ENCODE measurements around the gene HAS3.
A peak's percentile ranks its signal among the peaks of the same experiment; 100 is the strongest.

DNA sequence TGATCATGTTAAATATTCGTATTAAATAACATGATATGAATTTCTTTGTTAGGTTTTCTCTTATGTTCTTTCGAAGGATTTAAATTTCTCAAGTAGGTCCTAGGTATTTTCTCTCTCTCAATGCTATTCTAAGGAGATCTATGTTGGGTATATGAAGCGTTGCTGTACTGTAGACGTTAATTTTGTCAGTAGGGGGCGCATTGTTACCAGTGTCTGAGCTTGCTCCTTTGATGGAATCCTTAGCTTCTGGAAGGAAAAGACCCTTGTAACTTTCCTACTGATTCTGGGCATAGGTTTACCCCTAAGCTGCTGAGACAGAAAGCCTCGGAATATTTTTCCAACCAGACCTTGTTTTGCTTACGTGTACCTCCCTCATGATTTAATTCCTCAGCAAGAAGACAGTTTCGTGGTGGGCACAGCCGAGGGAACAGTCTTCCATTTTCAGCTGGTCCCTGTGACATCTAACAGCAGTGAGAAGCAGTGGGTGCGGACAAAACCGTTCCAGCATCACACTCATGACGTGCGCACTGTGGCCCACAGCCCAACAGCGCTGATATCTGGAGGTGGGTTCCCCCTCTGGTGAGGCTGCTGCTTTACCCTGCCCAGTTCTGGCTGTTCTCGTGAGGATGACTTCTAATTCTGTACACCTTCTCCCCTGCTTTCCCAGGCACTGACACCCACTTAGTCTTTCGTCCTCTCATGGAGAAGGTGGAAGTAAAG, 44.9 kb downstream of the HAS3 start:
- TF ChIP-seq, protein P1, sequence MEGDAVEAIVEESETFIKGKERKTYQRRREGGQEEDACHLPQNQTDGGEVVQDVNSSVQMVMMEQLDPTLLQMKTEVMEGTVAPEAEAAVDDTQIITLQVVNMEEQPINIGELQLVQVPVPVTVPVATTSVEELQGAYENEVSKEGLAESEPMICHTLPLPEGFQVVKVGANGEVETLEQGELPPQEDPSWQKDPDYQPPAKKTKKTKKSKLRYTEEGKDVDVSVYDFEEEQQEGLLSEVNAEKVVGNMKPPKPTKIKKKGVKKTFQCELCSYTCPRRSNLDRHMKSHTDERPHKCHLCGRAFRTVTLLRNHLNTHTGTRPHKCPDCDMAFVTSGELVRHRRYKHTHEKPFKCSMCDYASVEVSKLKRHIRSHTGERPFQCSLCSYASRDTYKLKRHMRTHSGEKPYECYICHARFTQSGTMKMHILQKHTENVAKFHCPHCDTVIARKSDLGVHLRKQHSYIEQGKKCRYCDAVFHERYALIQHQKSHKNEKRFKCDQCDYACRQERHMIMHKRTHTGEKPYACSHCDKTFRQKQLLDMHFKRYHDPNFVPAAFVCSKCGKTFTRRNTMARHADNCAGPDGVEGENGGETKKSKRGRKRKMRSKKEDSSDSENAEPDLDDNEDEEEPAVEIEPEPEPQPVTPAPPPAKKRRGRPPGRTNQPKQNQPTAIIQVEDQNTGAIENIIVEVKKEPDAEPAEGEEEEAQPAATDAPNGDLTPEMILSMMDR (optimal IDR thresholded peaks at IDR 0.05 in 1 of 3, IDR thresholded peaks at IDR 0.05 in 1 of 3, conservative IDR thresholded peaks at IDR 0.05 in 1 of 3; ENCODE audit: extremely low read depth in 1 of 3, insufficient read depth in 2 of 3, low read length in 3 of 3) = peak; percentile 55 to 67 (median 59)
- TF ChIP-seq EZH2 (IDR thresholded peaks at IDR 0.05; ENCODE audit: low read length) = no peak
